ENCODE data around the gene PCOLCE2.
A peak's percentile ranks its signal among the peaks of the same experiment; 100 is the strongest.

Gene PCOLCE2, protein sequence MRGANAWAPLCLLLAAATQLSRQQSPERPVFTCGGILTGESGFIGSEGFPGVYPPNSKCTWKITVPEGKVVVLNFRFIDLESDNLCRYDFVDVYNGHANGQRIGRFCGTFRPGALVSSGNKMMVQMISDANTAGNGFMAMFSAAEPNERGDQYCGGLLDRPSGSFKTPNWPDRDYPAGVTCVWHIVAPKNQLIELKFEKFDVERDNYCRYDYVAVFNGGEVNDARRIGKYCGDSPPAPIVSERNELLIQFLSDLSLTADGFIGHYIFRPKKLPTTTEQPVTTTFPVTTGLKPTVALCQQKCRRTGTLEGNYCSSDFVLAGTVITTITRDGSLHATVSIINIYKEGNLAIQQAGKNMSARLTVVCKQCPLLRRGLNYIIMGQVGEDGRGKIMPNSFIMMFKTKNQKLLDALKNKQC

DNA sequence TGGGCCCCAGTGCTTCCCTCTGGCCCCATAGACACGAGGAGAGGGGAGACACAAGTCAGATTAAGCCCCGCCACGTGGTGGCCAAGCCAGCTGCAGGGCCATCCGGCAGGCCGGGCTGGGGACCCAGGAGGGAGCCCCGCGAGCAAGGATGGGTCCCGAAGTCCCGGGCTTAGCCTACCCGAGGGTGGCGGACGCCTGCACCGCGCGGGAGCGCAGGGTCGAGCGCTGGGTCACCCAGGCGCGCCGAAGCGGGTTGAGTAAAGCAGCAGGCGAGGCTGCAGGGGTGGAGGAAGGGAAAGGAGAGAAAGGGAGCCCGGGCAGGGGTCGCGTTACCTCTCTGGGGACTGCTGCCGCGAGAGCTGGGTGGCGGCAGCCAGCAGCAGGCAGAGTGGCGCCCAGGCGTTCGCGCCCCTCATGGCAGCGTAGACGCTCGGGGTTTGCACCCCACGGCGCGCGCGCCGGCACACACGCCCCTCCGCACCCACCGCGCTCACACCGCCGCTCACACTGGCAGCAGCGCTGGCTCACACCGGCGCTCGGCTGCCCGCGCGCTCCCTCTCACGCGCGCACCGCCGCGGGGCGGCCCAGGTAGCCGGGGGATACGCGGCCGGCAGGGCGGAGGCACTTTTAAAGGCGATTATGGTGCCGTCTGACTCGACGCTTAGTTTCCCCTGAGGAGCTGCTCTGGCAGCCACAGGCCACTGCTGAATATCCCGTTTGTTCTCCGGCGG lies at the start of gene PCOLCE2:
TSS of gene PCOLCE2 (minus strand) at position 603 of the 731 bp plus-strand sequence. CDS start at position 416, 187 bp downstream.
- Histone ChIP-seq H3K4me3 (ENCODE audit: low read depth, low read length) (peak within 1 kb of the TSS; percentile 65), H3K36me3 (replicated peaks) (no peaks in the 10 kb centered on the region), H3K27ac (no peak within 1 kb of the TSS), H3K27me3 (replicated peaks) (no peaks in the 10 kb centered on the region)
- TF ChIP-seq, protein P1, sequence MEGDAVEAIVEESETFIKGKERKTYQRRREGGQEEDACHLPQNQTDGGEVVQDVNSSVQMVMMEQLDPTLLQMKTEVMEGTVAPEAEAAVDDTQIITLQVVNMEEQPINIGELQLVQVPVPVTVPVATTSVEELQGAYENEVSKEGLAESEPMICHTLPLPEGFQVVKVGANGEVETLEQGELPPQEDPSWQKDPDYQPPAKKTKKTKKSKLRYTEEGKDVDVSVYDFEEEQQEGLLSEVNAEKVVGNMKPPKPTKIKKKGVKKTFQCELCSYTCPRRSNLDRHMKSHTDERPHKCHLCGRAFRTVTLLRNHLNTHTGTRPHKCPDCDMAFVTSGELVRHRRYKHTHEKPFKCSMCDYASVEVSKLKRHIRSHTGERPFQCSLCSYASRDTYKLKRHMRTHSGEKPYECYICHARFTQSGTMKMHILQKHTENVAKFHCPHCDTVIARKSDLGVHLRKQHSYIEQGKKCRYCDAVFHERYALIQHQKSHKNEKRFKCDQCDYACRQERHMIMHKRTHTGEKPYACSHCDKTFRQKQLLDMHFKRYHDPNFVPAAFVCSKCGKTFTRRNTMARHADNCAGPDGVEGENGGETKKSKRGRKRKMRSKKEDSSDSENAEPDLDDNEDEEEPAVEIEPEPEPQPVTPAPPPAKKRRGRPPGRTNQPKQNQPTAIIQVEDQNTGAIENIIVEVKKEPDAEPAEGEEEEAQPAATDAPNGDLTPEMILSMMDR (IDR thresholded peaks at IDR 0.05; ENCODE audit: low read depth, low read length, missing control alignments): no peak
- no peak for DNase-seq
- in situ Hi-C loops (cut with HindIII; ENCODE audit: low pct_ligation_motif_present, low sequenced_read_pairs): no loop called here

DNA sequence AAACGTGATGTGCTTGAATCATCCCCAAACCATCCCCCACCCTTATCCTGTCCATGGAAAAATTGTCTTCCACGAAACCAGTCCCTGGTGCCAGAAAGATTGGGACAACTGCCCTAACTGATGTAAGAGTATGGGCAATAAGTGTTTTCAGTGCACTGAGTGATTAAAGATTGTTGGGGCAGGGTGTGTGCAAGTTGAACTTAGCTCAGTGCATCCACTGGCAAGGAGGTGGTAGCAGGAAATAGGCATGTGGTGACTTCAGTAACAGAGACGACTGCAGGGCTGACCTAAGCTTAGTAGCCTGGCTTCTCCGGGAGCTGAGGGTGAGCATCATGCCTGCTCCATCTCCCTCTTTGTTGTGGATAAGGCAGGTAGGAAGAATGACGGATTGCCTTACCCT lies 47.1 kb upstream of the PCOLCE2 start:
- TF ChIP-seq, protein P1 (IDR thresholded peaks at IDR 0.05; ENCODE audit: low read depth, low read length, missing control alignments): no peak
- Histone ChIP-seq H3K4me3 (ENCODE audit: low read depth, low read length) (no peak overlapping the region), H3K27ac (no peak overlapping the region), H3K36me3 (replicated peaks) (no peaks in the 10 kb centered on the region), H3K27me3 (replicated peaks) (no peaks in the 10 kb centered on the region)
- in situ Hi-C loops (cut with HindIII; ENCODE audit: low pct_ligation_motif_present, low sequenced_read_pairs): no loop called here
- DNase-seq: no peak

DNA sequence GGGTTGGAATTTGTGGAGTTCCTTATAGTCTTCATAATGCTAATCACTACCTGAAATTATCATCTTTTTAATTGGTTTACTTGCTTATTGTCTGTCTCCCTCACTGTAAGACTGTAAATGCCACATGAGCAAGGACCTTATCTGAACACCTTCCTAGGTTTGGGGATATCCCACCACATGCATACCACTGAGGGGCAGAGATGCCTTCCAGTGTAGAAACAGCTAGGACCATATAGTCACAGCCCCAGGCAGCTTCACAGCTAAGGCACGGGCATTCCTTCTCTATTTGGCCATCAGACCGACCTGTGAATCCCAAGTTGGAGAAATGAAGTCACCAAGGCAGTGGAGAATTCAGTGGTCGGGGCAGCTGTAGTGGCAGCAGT lies 46.0 kb upstream of the PCOLCE2 start:
- no peak overlapping the region for H3K27ac ChIP-seq
- TF ChIP-seq, protein P1 (IDR thresholded peaks at IDR 0.05; ENCODE audit: low read depth, low read length, missing control alignments): no peak
- no peak overlapping the region for H3K4me3 ChIP-seq (ENCODE audit: low read depth, low read length)
- in situ Hi-C loops (cut with HindIII; ENCODE audit: low pct_ligation_motif_present, low sequenced_read_pairs): no loop called here
- no peaks in the 10 kb centered on the region for H3K36me3 ChIP-seq (replicated peaks)
- no peak for DNase-seq
- H3K27me3 ChIP-seq (replicated peaks): no peaks in the 10 kb centered on the region

DNA sequence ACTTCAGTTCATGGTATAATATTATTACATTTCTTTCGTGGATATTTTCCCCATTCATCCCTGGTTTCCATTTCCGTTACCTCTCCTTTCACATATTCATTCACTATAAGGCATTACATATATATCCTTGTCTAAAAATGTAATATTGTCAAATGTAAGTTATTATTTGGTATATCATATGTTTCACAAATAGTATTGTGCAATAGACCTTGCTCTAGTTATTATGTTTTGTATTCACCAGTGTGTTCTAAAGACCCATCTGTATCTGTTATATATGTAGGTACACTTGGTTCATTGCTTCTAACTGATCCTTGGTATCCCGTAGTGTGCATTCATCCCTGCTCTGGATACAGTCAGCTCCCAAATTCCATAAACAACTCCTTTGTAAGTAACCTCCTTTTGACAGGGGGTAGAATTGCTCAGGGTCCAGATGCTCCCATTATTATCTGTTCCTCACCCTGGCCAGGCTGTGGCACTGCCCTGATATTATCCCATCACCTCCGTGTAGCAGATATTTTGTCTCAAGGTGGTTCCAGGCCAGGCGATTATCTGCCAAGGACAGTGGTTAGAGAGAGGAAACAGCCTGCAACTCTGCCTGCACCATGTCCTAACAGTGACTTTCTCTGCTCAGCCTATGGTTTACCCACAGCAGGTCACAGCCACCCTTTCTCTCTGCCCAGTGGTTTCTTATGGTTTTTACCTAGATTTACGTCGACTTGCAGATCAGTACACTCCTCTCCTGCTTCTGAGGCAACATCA lies 45.4 kb upstream of the PCOLCE2 start:
- in situ Hi-C loops (cut with HindIII; ENCODE audit: low pct_ligation_motif_present, low sequenced_read_pairs): no loop called here
- TF ChIP-seq, protein P1 (IDR thresholded peaks at IDR 0.05; ENCODE audit: low read depth, low read length, missing control alignments): no peak

DNA sequence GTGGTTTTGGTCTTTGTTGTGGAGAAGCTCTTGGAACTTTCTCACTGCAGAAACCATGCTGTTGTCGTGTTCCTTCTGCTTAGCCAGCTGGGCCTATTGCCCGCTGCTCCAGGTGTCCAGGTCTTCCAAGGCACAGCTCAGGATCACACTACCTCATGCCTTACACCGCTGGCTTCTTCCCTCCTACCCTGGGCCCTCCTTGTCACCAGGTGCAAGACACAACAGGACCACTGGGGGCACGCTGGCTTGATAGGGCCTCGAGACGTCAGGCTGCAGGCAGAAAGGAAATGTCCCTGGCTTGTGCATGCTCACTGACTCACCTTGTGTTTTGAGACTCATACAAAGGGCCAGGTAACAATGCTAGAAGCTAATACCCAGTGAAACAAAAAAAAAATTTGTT lies 42.3 kb upstream of the PCOLCE2 start:
- H3K36me3 ChIP-seq (replicated peaks): no peaks in the 10 kb centered on the region
- H3K27ac ChIP-seq: no peak overlapping the region
- TF ChIP-seq, protein P1 (IDR thresholded peaks at IDR 0.05; ENCODE audit: low read depth, low read length, missing control alignments): peak; percentile 57
- in situ Hi-C loops (cut with HindIII; ENCODE audit: low pct_ligation_motif_present, low sequenced_read_pairs): no loop called here
- H3K4me3 ChIP-seq (ENCODE audit: low read depth, low read length): no peak overlapping the region
- DNase-seq: no peak
- H3K27me3 ChIP-seq (replicated peaks): no peaks in the 10 kb centered on the region

More for the DNA sequence above, 45.4 kb upstream of the PCOLCE2 start:
- DNase-seq: no peak
- no peaks in the 10 kb centered on the region for H3K36me3 ChIP-seq (replicated peaks)
- no peaks in the 10 kb centered on the region for H3K27me3 ChIP-seq (replicated peaks)
- no peak overlapping the region for H3K27ac ChIP-seq
- no peak overlapping the region for H3K4me3 ChIP-seq (ENCODE audit: low read depth, low read length)

Measured in brain microvascular endothelial cell (primary cell).